T-helper 2 cell treated with Interferon-gamma antibody and Interleukin-4, amounts not matched to agents 5 μg/mL and 100 μg/mL, for 36 hours (primary cell): ENCODE measurements around the gene CTNNA3.
"Not testable (repeated sequence)": the region's sequence is repeated elsewhere in the genome, so short reads cannot be mapped to it uniquely, and the experiment has no call there.

Experiments
- DNase-seq: peaks from one replicate; pipeline ENCODE4 v3.0.0; 2021; ENCODE audit warnings: low spot score
- H3K27ac Mint-ChIP-seq: one replicate; pipeline ENCODE4 v1.8.0; 2021; ENCODE audit warnings: mild to moderate bottlenecking, mixed read lengths
- H3K27me3 Mint-ChIP-seq: one replicate; pipeline ENCODE4 v1.8.0; 2021; ENCODE audit warnings: low read depth, mixed read lengths
- H3K36me3 Mint-ChIP-seq: one replicate; pipeline ENCODE4 v1.8.0; 2021; ENCODE audit warnings: low read depth, mixed read lengths
- H3K4me1 Mint-ChIP-seq: one replicate; pipeline ENCODE4 v1.8.0; 2021; ENCODE audit warnings: low read depth, mixed read lengths
- H3K4me3 Mint-ChIP-seq: one replicate; pipeline ENCODE4 v1.8.0; 2022; ENCODE audit warnings: mild to moderate bottlenecking, moderate library complexity, mixed read lengths
- H3K9me3 Mint-ChIP-seq: one replicate; pipeline ENCODE4 v1.8.0; 2021; ENCODE audit warnings: mixed read lengths

The CTNNA3 gene

DNA sequence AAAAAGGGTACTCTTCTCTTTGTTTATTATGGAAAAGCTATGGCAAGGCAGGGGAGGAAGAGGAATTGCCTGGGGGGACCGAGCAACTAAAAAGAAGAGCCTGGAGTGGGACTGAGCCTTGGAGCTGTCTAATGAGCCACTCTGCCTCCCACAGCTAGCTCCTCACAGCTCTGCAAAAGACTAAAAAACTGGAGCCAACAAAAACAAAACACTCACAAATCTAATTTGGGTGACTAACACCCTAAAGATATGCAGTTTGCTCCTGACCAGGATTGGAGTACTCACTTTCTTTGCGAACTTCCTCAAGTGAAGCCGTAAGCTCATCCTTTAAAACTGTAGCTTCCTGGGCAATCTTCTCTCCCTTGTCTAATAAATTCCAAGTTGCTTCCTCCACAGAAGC is 89.4 kb downstream of the CTNNA3 start:
- H3K9me3 Mint-ChIP-seq: no peaks in the 10 kb centered on the region
- peaks cover 32% of the 10 kb centered on the region for H3K27me3 Mint-ChIP-seq
- H3K36me3 Mint-ChIP-seq: no peaks in the 10 kb centered on the region
- peaks cover 7% of the 10 kb centered on the region for H3K4me1 Mint-ChIP-seq
- no peak overlapping the region for H3K4me3 Mint-ChIP-seq
- H3K27ac Mint-ChIP-seq: no peak overlapping the region
- no peak for DNase-seq

DNA sequence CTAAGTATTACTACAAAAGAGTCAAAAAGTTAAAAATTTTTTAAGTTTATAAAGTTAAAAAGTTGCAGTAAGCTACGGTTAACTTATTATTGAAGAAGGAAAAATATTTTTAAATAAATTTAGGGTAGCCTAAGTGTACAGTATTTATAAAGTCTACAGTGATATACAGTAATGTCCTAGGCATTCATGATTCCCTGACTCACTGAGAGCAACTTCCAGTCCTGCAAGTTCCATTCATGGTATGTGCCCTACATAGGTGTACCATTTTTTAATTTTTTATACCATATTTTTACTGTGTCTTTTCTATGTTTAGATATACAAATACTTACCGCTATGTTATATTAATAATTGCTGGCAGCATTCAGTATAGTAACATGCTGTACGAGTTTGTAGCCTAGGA is 92.3 kb downstream of the CTNNA3 start:
- DNase-seq: no peak
- peaks cover 7% of the 10 kb centered on the region for H3K4me1 Mint-ChIP-seq
- H3K36me3 Mint-ChIP-seq: no peaks in the 10 kb centered on the region
- no peak overlapping the region for H3K4me3 Mint-ChIP-seq
- H3K27ac Mint-ChIP-seq: no peak overlapping the region
- peaks cover 18% of the 10 kb centered on the region for H3K27me3 Mint-ChIP-seq
- no peaks in the 10 kb centered on the region for H3K9me3 Mint-ChIP-seq

DNA sequence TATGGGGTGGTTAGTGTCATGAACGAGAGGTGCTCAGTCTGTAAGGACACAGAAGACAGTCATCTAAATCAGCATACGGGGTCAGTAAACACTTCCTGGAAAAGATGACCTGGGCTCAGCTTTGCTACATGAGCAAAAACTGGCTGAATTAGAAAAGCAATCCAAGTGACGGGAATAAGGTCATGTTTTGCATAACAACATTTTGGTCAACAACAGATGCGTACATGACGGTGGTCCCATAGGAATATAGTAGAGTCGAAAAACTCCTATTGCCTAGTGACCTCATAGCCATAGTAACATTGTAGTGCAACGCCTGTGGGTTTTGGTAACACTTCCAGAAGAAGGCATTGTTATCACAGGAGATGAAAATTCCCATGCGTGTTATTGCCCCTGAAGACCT is 92.9 kb downstream of the CTNNA3 start:
- peaks cover 18% of the 10 kb centered on the region for H3K27me3 Mint-ChIP-seq
- no peaks in the 10 kb centered on the region for H3K36me3 Mint-ChIP-seq
- DNase-seq: no peak
- H3K4me1 Mint-ChIP-seq: peaks cover 7% of the 10 kb centered on the region
- no peak overlapping the region for H3K4me3 Mint-ChIP-seq
- no peak overlapping the region for H3K27ac Mint-ChIP-seq
- H3K9me3 Mint-ChIP-seq: no peaks in the 10 kb centered on the region

DNA sequence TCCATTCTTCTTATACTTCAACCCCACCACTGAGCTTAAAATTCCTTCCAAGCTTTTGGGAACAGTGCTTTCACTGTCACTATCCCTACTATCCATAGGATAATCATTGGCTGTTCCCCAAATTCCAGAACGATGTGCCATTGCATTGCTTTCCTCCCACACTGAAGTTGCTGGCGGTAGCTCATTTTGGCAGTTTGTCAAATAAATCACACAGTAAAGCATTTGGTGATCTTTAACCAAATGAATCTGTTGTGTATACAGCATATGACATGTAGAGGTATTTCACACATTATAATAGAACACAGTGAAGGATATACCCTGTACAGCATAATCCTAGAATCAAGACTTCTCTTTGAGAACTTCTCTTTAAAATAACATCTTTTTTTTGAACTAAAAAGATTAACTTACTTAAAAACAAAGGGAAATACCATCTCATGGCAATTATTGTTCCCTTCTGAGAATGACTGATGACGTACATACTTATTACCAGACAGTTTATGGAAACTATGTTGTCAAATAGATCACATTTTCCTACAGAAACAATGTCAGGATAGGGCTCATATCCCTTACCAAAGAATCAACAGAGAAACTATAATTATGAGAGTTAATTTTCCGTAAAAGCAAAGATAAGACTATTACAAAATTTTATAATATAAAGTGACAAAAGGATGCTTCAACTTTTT is 93.6 kb downstream of the CTNNA3 start:
- Mint-ChIP-seq H3K4me3 (no peak overlapping the region), H3K27me3 (peaks cover 18% of the 10 kb centered on the region), H3K36me3 (no peaks in the 10 kb centered on the region), H3K4me1 (peaks cover 2% of the 10 kb centered on the region), H3K9me3 (no peaks in the 10 kb centered on the region), H3K27ac (no peak overlapping the region)
- no peak for DNase-seq

DNA sequence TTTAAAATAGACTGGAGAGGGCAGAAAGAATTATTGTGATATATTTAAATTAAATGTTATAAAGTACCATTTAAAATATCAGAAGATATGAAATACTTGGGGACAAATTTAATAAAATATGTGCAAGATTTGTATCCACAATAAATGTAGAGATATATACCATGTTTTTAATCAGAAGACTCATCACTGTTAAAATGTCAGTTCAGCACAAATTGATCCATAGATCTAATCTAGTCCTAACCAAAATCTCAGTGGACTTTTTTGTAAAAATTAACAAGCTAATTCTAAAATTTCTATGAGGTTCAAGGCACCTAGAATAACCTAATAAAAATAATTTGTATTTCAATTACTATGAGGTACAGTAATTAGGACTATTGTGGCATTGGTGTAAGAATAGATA is 96.4 kb downstream of the CTNNA3 start:
- Mint-ChIP-seq H3K27me3 (peaks cover 22% of the 10 kb centered on the region), H3K4me3 (no peak overlapping the region), H3K4me1 (no peaks in the 10 kb centered on the region), H3K9me3 (peaks cover 11% of the 10 kb centered on the region), H3K27ac (no peak overlapping the region), H3K36me3 (no peaks in the 10 kb centered on the region)
- DNase-seq: no peak

DNA sequence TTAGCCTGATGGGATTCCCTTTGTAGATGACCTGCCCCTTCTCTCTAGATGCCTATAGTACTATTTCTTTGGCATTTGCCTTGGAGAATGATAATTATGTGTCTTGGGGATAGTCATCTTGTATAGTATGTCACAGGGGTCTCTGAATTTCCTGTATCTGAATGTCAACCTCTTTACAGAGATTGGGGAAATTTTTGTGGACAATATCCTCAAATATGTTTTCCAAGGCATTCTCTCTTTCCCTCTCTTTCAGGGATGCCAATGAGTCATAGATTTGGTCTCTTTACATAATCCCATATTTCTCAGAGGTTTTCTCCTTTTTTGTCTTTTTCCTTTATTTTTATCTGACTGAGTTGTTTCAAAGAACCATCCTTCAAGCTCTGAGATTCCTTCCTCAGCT is 99.4 kb downstream of the CTNNA3 start:
- Mint-ChIP-seq H3K4me1 (no peaks in the 10 kb centered on the region), H3K9me3 (peaks cover 25% of the 10 kb centered on the region), H3K36me3 (no peaks in the 10 kb centered on the region), H3K4me3 (no peak overlapping the region), H3K27me3 (peaks cover 14% of the 10 kb centered on the region), H3K27ac (no peak overlapping the region)
- DNase-seq: no peak

DNA sequence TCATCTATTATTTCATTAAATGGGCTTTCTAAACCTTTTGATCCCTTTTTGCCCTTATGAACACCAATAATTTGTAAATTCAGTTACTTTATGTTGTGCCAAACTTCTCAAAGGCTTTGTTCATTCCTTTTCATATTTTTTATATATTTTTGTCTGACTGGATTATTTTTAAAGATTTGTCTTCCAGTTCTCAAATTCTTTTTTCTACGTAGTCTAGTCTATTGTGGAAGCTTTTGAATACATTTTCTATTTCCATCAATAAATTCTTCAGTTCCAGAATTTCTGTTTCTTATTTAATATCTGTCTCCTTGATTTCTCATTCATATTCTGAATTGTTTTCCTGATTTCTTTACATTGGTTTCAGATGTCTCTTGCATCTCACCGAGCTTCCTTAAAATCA is 108.2 kb downstream of the CTNNA3 start:
- H3K36me3 Mint-ChIP-seq: no peaks in the 10 kb centered on the region

DNA sequence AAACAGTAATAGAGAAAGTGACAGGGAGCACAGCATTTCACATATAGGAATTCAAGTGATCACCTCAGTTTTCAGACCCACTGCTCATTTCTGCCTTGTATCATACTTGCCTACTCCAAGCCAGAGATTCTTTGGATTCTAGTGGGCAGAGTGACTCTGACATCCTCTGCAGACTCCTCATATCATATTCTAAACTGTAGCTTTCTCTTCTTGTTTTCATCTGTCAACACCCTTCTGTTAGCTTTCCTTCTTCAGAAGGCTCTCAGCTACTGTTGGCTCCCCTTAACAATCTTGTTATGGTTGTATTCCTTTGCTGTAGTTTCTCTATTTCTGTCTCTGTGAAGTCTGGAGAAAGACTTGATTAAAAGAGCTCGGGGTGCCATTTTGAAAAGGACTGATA is 120.5 kb downstream of the CTNNA3 start:
- H3K9me3 Mint-ChIP-seq: no peaks in the 10 kb centered on the region
- no peak overlapping the region for H3K27ac Mint-ChIP-seq
- no peak overlapping the region for H3K4me3 Mint-ChIP-seq
- no peaks in the 10 kb centered on the region for H3K4me1 Mint-ChIP-seq
- H3K36me3 Mint-ChIP-seq: no peaks in the 10 kb centered on the region
- no peak for DNase-seq
- H3K27me3 Mint-ChIP-seq: peaks cover 2% of the 10 kb centered on the region

More for the DNA sequence above, 108.2 kb downstream of the CTNNA3 start:
- peaks cover 53% of the 10 kb centered on the region for H3K9me3 Mint-ChIP-seq
- H3K27me3 Mint-ChIP-seq: no peaks in the 10 kb centered on the region
- no peak overlapping the region for H3K27ac Mint-ChIP-seq
- no peak for DNase-seq
- H3K4me1 Mint-ChIP-seq: no peaks in the 10 kb centered on the region
- no peak overlapping the region for H3K4me3 Mint-ChIP-seq

DNA sequence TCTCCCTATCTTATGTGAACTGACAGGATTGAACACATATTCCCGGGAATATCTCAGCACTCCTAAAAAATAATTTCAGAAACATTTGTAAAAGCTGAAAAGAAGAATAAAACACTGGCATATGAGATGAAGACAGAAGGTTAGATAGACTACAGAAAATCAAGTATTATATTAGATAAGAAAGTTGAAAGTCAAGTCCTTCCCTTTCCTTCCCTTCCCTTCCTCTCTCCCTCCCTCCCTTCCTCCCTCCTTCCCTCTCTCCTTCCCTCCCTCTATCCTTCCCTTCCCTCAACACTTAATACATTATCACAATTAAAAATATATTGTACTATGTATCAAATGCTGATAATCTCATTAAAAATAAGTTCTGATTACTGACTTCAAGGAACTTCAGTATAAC is 122.5 kb downstream of the CTNNA3 start:
- no peaks in the 10 kb centered on the region for H3K36me3 Mint-ChIP-seq
- H3K9me3 Mint-ChIP-seq: no peaks in the 10 kb centered on the region
- H3K27ac Mint-ChIP-seq: no peak overlapping the region
- no peak for DNase-seq
- H3K4me3 Mint-ChIP-seq: no peak overlapping the region
- peaks cover 2% of the 10 kb centered on the region for H3K27me3 Mint-ChIP-seq
- no peaks in the 10 kb centered on the region for H3K4me1 Mint-ChIP-seq

DNA sequence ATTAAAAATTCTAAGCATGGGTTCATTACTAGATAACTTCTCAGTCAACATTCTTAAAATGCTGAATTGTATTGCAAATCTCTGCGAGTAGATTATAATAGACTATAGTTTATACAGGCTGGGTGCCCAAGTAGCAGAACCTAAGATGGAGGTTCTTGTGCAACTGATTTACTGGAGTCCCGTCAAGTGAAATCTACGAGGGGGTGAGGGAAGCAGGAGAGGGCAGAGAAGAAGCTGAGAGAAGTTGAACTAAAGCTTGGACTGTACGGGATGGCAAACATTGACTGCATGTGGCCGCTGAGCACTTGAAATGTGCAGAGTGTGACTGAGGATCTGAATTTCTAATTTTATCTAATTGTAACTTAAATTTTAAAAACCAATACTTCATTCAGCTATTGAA is 124.5 kb downstream of the CTNNA3 start:
- no peaks in the 10 kb centered on the region for H3K4me1 Mint-ChIP-seq
- peaks cover 2% of the 10 kb centered on the region for H3K27me3 Mint-ChIP-seq
- no peak overlapping the region for H3K4me3 Mint-ChIP-seq
- H3K27ac Mint-ChIP-seq: no peak overlapping the region
- DNase-seq: no peak
- H3K9me3 Mint-ChIP-seq: no peaks in the 10 kb centered on the region
- H3K36me3 Mint-ChIP-seq: no peaks in the 10 kb centered on the region

DNA sequence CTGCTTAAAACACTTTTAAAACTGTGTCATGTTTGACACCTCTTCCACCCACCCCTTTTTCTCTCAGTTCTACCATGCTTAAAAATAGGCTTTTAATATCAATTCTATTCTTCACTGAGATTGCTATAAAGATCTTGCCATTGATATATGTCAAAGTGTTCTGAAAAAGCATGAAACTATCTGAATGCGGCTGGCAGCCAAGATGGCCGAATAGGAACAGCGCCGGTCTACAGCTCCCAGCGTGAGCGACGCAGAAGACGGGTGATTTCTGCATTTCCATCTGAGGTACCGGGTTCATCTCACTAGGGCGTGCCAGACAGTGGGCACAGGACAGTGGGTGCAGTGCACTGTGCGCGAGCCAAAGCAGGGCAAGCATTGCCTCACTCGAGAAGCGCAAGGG is 137.7 kb downstream of the CTNNA3 start:
- not testable (repeated sequence) for H3K27ac Mint-ChIP-seq, H3K27me3 Mint-ChIP-seq, H3K9me3 Mint-ChIP-seq, H3K4me3 Mint-ChIP-seq, DNase-seq, H3K36me3 Mint-ChIP-seq, H3K4me1 Mint-ChIP-seq

DNA sequence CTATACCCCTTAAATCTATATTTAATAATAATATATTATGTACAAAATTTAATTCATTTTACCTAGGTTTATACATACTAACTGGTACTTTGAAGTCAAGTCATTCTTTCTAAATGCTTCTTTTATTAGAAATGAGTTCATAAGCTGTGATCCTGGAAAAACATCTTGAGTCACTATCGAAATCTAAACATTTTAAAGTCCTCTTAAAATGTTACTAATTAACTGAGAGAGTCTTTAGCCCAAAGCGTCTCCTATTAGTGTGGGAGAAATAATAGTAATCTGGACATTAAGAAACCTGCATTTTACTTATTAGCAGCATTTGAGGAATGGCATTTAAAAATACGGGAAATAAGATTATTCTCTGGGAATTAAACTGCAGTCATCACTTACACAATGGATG is 142.7 kb downstream of the CTNNA3 start:
- H3K36me3 Mint-ChIP-seq: no peaks in the 10 kb centered on the region
- no peaks in the 10 kb centered on the region for H3K4me1 Mint-ChIP-seq
- H3K27me3 Mint-ChIP-seq: peaks cover 2% of the 10 kb centered on the region
- no peak for DNase-seq
- peaks cover 4% of the 10 kb centered on the region for H3K9me3 Mint-ChIP-seq
- no peak overlapping the region for H3K4me3 Mint-ChIP-seq
- no peak overlapping the region for H3K27ac Mint-ChIP-seq

DNA sequence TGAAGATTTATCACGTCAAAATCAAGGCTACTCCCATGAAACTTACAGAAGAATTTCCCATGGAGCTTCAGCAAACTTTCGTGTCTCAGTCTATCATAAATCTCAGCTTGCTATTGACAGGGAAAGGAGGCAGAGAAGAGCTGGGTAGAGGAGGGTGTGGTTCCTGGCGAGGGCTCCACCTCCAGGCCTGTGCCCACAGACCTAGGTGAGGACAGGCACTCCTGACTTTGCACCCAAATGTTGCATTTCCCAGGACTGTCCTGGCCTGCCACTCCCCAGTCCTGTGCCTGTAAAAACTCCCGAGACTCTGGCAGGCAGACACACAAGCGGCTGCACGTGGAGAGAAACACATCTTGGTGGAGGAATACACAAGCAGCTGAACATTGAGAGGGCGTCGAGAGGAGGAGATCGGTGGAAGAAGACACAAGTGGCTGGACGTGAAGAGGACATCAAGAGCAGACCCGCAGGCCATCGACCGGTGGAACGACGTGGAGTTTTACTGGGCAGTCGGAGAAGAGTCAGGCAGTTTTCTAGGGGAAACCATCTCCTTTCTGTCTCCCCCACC is 145.1 kb downstream of the CTNNA3 start:
- no peaks in the 10 kb centered on the region for H3K36me3 Mint-ChIP-seq
- no peak for DNase-seq
- peaks cover 2% of the 10 kb centered on the region for H3K27me3 Mint-ChIP-seq
- no peaks in the 10 kb centered on the region for H3K4me1 Mint-ChIP-seq
- H3K27ac Mint-ChIP-seq: no peak overlapping the region
- no peak overlapping the region for H3K4me3 Mint-ChIP-seq
- H3K9me3 Mint-ChIP-seq: no peaks in the 10 kb centered on the region

DNA sequence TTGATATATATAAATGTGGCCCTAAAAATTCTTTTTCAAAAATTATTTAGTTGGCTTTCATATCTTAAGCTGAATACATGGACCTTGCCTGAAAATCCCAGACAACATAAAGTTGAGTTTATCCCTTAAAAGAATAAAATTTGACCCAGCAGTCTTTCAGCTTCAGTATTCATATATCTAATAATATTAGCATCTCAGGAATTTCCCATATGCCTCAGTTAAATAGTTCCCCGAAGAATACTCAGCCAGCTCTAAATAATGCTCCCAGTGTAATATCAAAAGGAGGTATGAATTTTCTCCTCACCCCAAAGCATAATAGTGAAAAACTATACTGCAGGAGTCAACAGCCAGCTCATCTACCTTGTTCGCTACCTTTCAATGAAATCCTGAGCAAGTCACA is 145.9 kb downstream of the CTNNA3 start:
- Mint-ChIP-seq H3K27me3 (peaks cover 2% of the 10 kb centered on the region), H3K4me3 (no peak overlapping the region), H3K9me3 (no peaks in the 10 kb centered on the region), H3K27ac (no peak overlapping the region), H3K36me3 (no peaks in the 10 kb centered on the region), H3K4me1 (no peaks in the 10 kb centered on the region)
- DNase-seq: no peak

DNA sequence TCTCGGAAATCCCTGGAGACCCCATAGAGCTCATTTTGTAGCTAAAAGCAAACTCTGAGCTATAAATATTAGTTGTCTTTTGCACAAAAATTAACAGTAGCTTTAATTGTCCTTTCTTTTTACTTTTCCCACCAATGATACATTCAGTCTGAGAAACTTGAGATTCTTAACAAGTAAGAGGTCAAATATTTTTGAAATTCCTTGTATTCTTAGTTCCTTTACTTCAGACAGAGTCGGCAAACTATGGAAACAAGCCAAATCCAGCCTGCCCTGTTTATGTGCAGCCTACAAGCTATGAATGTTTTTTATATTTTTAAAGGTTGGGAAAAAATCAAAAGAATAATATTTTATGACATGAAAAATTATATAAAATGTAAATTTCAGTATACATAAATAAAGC is 146.6 kb downstream of the CTNNA3 start:
- H3K4me1 Mint-ChIP-seq: no peaks in the 10 kb centered on the region
- no peak overlapping the region for H3K27ac Mint-ChIP-seq
- no peak overlapping the region for H3K4me3 Mint-ChIP-seq
- no peaks in the 10 kb centered on the region for H3K9me3 Mint-ChIP-seq
- H3K36me3 Mint-ChIP-seq: no peaks in the 10 kb centered on the region
- H3K27me3 Mint-ChIP-seq: peaks cover 2% of the 10 kb centered on the region
- no peak for DNase-seq
